Spleen (tissue), 7 donors: ENCODE results near the gene NGF.

Experiments used
- POLR2AphosphoS5 ChIP-seq, 3 donors: sonication (generic); formaldehyde crosslinking; IDR thresholded peaks; one replicate each; pipeline ENCODE4 v1.5.1; 2017; ENCODE audit warnings: antibody characterized with exemption in 3 of 3
- TF ChIP-seq, protein P1 (sequence below), 11 experiments: fragments of 200-600 bp in 7 of 11; fragments of 450-650 bp in 4 of 11; sonication (generic) in 4 of 11; IDR thresholded peaks in 8 of 11; conservative IDR thresholded peaks in 3 of 11; 1 replicate in 7 of 11; 2 replicates in 4 of 11; pipeline versions ENCODE4 v1.4.0 to v1.8.0; 2016 to 2021; ENCODE audit warnings: antibody characterized with exemption in 11 of 11, inconsistent platforms in 4 of 11, mild to moderate bottlenecking in 1 of 11
- donor health status: DM: no; HTN: no; CAD: no; lungs with moderate emphysema.
- donor health status: DM: no; HTN: no; CAD: no.
- donor health status: DM: no; HTN: no; CAD: no.

DNA sequence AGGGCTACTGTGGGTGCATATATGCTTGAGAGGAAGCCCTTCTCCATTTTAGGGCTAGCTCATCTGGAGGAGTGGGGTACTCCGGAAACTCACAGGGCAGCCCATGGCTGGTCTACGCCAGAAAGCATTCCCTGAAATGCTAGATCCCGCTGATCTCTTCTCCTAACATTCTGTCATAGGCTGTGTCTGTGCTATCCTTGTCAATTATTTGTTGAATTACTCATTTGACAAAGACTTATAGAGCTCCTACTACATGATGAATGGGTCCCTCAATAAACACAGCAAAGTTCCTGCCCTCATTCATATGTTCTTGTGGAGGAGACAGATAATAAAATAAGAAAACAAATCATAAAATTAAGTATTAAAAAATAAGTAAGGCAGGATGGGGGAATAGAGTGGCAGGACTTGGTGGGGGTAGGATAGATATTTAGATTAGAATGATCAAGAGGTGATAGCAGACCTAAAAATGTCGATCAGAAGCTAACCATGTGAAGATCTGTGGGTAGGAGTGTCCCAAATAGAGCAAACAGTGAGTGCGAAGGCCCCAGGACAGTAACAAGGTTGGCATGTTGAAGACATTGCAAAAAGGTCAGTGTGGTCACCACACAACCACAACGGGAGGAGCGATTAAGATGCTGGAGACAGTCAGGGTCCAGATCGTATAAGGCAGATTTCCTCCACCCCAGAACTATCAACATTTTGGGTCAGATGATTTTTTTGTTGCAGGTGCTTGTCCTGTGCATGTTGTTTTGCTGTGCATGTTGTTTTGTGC, 13.2 kb downstream of the NGF start:
- TF ChIP-seq, protein P1, sequence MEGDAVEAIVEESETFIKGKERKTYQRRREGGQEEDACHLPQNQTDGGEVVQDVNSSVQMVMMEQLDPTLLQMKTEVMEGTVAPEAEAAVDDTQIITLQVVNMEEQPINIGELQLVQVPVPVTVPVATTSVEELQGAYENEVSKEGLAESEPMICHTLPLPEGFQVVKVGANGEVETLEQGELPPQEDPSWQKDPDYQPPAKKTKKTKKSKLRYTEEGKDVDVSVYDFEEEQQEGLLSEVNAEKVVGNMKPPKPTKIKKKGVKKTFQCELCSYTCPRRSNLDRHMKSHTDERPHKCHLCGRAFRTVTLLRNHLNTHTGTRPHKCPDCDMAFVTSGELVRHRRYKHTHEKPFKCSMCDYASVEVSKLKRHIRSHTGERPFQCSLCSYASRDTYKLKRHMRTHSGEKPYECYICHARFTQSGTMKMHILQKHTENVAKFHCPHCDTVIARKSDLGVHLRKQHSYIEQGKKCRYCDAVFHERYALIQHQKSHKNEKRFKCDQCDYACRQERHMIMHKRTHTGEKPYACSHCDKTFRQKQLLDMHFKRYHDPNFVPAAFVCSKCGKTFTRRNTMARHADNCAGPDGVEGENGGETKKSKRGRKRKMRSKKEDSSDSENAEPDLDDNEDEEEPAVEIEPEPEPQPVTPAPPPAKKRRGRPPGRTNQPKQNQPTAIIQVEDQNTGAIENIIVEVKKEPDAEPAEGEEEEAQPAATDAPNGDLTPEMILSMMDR (IDR thresholded peaks at IDR 0.05 in 8 of 11, conservative IDR thresholded peaks at IDR 0.05 in 3 of 11): no peak
- no peak for TF ChIP-seq POLR2AphosphoS5 (IDR thresholded peaks at IDR 0.05)
